ENCODE results near the gene AP2A1. TPM values are rescaled to one million over a fixed set of nuclear protein-coding genes. Genes with fewer than 3 reads are reported as not detected.

The AP2A1 gene
- total RNA-seq, 1 donor from 2014 or later, result 96.7 TPM

- DNase-seq (ENCODE audit: low read depth, low spot score), result no peak
- peaks cover 3% of the 10 kb centered on the region for H3K27me3 Mint-ChIP-seq (ENCODE audit: low read depth)
- H3K36me3 Mint-ChIP-seq (ENCODE audit: low read depth), result peaks cover 18% of the 10 kb centered on the region
- H3K4me1 Mint-ChIP-seq, result peaks cover 8% of the 10 kb centered on the region
- no peak overlapping the region for H3K27ac Mint-ChIP-seq (ENCODE audit: unreplicated experiment)
- H3K4me3 Mint-ChIP-seq, result peak overlapping the region; percentile 70
- peaks cover 4% of the 10 kb centered on the region for H3K9me3 Mint-ChIP-seq
- TF ChIP-seq, protein P1, sequence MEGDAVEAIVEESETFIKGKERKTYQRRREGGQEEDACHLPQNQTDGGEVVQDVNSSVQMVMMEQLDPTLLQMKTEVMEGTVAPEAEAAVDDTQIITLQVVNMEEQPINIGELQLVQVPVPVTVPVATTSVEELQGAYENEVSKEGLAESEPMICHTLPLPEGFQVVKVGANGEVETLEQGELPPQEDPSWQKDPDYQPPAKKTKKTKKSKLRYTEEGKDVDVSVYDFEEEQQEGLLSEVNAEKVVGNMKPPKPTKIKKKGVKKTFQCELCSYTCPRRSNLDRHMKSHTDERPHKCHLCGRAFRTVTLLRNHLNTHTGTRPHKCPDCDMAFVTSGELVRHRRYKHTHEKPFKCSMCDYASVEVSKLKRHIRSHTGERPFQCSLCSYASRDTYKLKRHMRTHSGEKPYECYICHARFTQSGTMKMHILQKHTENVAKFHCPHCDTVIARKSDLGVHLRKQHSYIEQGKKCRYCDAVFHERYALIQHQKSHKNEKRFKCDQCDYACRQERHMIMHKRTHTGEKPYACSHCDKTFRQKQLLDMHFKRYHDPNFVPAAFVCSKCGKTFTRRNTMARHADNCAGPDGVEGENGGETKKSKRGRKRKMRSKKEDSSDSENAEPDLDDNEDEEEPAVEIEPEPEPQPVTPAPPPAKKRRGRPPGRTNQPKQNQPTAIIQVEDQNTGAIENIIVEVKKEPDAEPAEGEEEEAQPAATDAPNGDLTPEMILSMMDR (conservative IDR thresholded peaks at IDR 0.05), result no peak
These were observed 79.6 kb downstream of the AP2A1 start for GRCh38 chr19:49846408-49846807.

GRCh38 chr19:49847731-49848696, 81.2 kb downstream of the AP2A1 start:
- TF ChIP-seq, protein P1 (conservative IDR thresholded peaks at IDR 0.05), result no peak
- H3K4me3 Mint-ChIP-seq, result peak overlapping the region; percentile 69
- H3K27ac Mint-ChIP-seq (ENCODE audit: unreplicated experiment), result no peak overlapping the region
- no peak for DNase-seq (ENCODE audit: low read depth, low spot score)
- H3K4me1 Mint-ChIP-seq, result peaks cover 19% of the 10 kb centered on the region
- peaks cover 26% of the 10 kb centered on the region for H3K36me3 Mint-ChIP-seq (ENCODE audit: low read depth)
- peaks cover 14% of the 10 kb centered on the region for H3K27me3 Mint-ChIP-seq (ENCODE audit: low read depth)
- H3K9me3 Mint-ChIP-seq, result peaks cover 4% of the 10 kb centered on the region

DNA sequence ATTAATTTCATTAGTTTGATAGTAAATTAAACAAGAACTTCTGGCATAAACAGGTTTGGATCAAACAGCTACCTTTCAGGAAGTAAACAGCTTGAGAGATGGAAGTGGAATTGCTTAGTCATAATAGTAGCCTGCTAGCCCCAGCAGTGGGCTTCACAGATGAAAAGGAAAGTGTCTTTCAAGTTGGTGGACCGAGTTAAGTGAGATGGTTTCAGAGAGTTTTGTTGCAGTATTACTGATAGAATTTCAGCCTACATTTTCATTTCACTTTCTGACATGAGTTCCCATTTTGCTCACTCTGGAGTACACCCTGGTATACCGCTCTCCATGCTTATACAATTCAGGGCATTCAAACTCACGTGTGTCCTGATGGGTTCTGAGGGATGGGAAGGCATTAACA, 82.1 kb downstream of the AP2A1 start:
- Mint-ChIP-seq H3K4me3 (peak overlapping the region; percentile 67), H3K9me3 (peaks cover 4% of the 10 kb centered on the region), H3K27me3 (ENCODE audit: low read depth) (peaks cover 14% of the 10 kb centered on the region), H3K36me3 (ENCODE audit: low read depth) (peaks cover 26% of the 10 kb centered on the region), H3K27ac (ENCODE audit: unreplicated experiment) (no peak overlapping the region), H3K4me1 (peaks cover 26% of the 10 kb centered on the region)
- TF ChIP-seq, protein P1 (conservative IDR thresholded peaks at IDR 0.05), result no peak
- DNase-seq (ENCODE audit: low read depth, low spot score), result no peak

GRCh38 chr19:49849433-49850220, 82.8 kb downstream of the AP2A1 start:
- no peak overlapping the region for H3K27ac Mint-ChIP-seq (ENCODE audit: unreplicated experiment)
- H3K27me3 Mint-ChIP-seq (ENCODE audit: low read depth), result peaks cover 14% of the 10 kb centered on the region
- peaks cover 26% of the 10 kb centered on the region for H3K4me1 Mint-ChIP-seq
- no peak for DNase-seq (ENCODE audit: low read depth, low spot score)
- peaks cover 26% of the 10 kb centered on the region for H3K36me3 Mint-ChIP-seq (ENCODE audit: low read depth)
- peak overlapping the region; percentile 95 for H3K4me3 Mint-ChIP-seq
- peaks cover 4% of the 10 kb centered on the region for H3K9me3 Mint-ChIP-seq
- TF ChIP-seq, protein P1 (conservative IDR thresholded peaks at IDR 0.05), result no peak

GRCh38 chr19:49850221-49850486, 83.4 kb downstream of the AP2A1 start:
- TF ChIP-seq, protein P1 (conservative IDR thresholded peaks at IDR 0.05), result no peak
- H3K4me3 Mint-ChIP-seq, result peak overlapping the region; percentile 95
- no peak for DNase-seq (ENCODE audit: low read depth, low spot score)
- peaks cover 26% of the 10 kb centered on the region for H3K4me1 Mint-ChIP-seq
- H3K9me3 Mint-ChIP-seq, result peaks cover 4% of the 10 kb centered on the region
- H3K27ac Mint-ChIP-seq (ENCODE audit: unreplicated experiment), result no peak overlapping the region
- H3K36me3 Mint-ChIP-seq (ENCODE audit: low read depth), result peaks cover 26% of the 10 kb centered on the region
- H3K27me3 Mint-ChIP-seq (ENCODE audit: low read depth), result peaks cover 14% of the 10 kb centered on the region

All from neural crest cell (in vitro differentiated cells).